Esophagus mucosa (tissue), 1 donor: ENCODE data around the gene HOXD9. TPM values are rescaled to one million over a fixed set of nuclear protein-coding genes. Genes with fewer than 3 reads are reported as not detected.

Source experiments
- ATAC-seq: fragments of 200-7000 bp; cut with Tn5 transposase; one replicate; pipeline ENCODE4 v1.9.1; 2020
- total RNA-seq: library from RNA; stranded (reverse); gene quantifications from one replicate; pipeline ENCODE4 v1.2.4, GENCODE V29; 2023
- donor health status: DM: yes; HTN: yes; CAD: no.

Gene HOXD9
- total RNA-seq, 1 donor from 2014 or later: 1.1 TPM

- no peak for ATAC-seq
Measured at GRCh38 chr2:176098366-176099158, 24.0 kb upstream of the HOXD9 start.

- ATAC-seq: no peak
Measured at GRCh38 chr2:176099159-176099727, 23.3 kb upstream of the HOXD9 start.

- ATAC-seq: no peak
Measured at GRCh38 chr2:176099728-176100546, 22.6 kb upstream of the HOXD9 start, which contains the start of gene HOXD12. Gene HOXD12, plus strand, starts transcription at chr2:176099795. Its CDS starts 7 bp downstream, at chr2:176099802.

- ATAC-seq: no peak
Measured at GRCh38 chr2:176100547-176101140, 21.9 kb upstream of the HOXD9 start.

- no peak for ATAC-seq
Measured at GRCh38 chr2:176101216-176101830, 21.2 kb upstream of the HOXD9 start.

- ATAC-seq: no peak
Measured at GRCh38 chr2:176101842-176102241, 20.7 kb upstream of the HOXD9 start.

GRCh38 chr2:176102309-176102866, 20.1 kb upstream of the HOXD9 start:
- ATAC-seq: no peak

GRCh38 chr2:176103194-176103593, 19.3 kb upstream of the HOXD9 start:
- no peak for ATAC-seq

GRCh38 chr2:176103742-176104315, 18.7 kb upstream of the HOXD9 start:
- no peak for ATAC-seq

- no peak for ATAC-seq
Measured at GRCh38 chr2:176104316-176105077, 18.0 kb upstream of the HOXD9 start.

GRCh38 chr2:176105078-176105729, 17.3 kb upstream of the HOXD9 start:
- ATAC-seq: no peak

- no peak for ATAC-seq
Measured at GRCh38 chr2:176105730-176106580, 16.6 kb upstream of the HOXD9 start.

GRCh38 chr2:176106581-176107539, 15.7 kb upstream of the HOXD9 start, which contains the start of gene HOXD11:
Gene HOXD11, plus strand, starts transcription at chr2:176107280. Its CDS starts 76 bp downstream, at chr2:176107356.
- ATAC-seq: peak; percentile 69

- ATAC-seq: no peak
Measured at GRCh38 chr2:176107731-176108181, 14.8 kb upstream of the HOXD9 start.

GRCh38 chr2:176109192-176109901, 13.2 kb upstream of the HOXD9 start:
- no peak for ATAC-seq

GRCh38 chr2:176109946-176110345, 12.6 kb upstream of the HOXD9 start:
- no peak for ATAC-seq
